ENCODE data around the gene OPN4. TPM values are rescaled to one million over a fixed set of nuclear protein-coding genes. Genes with fewer than 3 reads are reported as not detected.

The OPN4 gene
- total and polyA plus RNA-seq, 9 of the 15 experiments (the other 6 are each of a cell fraction or from before 2014, with no cell fraction given): not detected

DNA sequence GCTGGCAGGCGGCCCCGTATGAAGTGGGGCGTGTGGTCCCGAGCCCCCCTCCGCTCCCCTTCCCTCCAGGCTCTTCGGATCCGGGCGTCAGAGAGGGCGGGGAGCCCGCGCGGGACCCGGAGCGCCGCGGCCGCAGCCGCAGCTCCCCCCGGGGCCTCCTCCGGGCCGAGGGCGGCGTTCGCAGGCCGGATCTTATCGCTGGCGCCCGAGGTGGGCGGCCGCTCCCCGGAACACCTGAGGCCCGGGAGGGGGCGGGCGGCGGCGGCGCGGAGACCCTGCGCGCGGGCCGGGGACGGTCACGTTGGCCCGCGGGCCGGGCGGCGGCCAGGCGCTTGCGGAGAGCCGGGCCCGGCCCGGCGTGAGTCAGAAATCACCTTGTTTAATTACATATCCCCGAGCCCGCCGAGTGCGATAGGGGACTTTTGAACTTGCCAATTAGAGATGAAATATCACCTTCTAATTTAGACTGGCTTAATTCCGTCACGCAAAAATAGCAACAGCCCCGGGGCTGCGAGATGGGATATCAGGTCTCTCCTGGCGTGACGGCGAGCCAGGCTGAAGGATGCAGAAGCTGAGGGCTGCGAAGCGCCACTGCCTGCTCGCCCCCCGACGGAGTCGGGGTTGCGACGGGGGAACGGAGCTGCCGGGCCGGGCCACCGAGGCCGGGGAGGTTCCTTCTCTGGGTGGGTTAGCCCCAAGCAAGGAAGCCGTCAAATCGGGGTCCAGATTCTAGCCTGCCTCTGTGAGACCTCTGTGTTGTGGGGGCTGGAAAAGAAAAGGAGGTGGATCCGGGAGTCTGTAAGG is 57.4 kb downstream of the OPN4 start (continued):
- TF ChIP-seq ZNF24 (IDR thresholded peaks at IDR 0.05): no peak
- peak; percentile 7; the same call in 1 of the 2 replicates for TF ChIP-seq ATF7 (IDR thresholded peaks at IDR 0.05)
- TF ChIP-seq, protein P1, sequence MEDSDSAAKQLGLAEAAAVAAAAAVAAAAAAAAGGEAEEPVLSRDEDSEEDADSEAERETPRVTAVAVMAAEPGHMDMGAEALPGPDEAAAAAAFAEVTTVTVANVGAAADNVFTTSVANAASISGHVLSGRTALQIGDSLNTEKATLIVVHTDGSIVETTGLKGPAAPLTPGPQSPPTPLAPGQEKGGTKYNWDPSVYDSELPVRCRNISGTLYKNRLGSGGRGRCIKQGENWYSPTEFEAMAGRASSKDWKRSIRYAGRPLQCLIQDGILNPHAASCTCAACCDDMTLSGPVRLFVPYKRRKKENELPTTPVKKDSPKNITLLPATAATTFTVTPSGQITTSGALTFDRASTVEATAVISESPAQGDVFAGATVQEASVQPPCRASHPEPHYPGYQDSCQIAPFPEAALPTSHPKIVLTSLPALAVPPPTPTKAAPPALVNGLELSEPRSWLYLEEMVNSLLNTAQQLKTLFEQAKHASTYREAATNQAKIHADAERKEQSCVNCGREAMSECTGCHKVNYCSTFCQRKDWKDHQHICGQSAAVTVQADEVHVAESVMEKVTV (CRISPR knock-in tag; IDR thresholded peaks at IDR 0.05): no peak
- TF ChIP-seq PHF8 (IDR thresholded peaks at IDR 0.05; ENCODE audit: borderline replicate concordance, low read length): peak; percentile 16; the same call in 1 of the 2 replicates
- TF ChIP-seq, protein P2, sequence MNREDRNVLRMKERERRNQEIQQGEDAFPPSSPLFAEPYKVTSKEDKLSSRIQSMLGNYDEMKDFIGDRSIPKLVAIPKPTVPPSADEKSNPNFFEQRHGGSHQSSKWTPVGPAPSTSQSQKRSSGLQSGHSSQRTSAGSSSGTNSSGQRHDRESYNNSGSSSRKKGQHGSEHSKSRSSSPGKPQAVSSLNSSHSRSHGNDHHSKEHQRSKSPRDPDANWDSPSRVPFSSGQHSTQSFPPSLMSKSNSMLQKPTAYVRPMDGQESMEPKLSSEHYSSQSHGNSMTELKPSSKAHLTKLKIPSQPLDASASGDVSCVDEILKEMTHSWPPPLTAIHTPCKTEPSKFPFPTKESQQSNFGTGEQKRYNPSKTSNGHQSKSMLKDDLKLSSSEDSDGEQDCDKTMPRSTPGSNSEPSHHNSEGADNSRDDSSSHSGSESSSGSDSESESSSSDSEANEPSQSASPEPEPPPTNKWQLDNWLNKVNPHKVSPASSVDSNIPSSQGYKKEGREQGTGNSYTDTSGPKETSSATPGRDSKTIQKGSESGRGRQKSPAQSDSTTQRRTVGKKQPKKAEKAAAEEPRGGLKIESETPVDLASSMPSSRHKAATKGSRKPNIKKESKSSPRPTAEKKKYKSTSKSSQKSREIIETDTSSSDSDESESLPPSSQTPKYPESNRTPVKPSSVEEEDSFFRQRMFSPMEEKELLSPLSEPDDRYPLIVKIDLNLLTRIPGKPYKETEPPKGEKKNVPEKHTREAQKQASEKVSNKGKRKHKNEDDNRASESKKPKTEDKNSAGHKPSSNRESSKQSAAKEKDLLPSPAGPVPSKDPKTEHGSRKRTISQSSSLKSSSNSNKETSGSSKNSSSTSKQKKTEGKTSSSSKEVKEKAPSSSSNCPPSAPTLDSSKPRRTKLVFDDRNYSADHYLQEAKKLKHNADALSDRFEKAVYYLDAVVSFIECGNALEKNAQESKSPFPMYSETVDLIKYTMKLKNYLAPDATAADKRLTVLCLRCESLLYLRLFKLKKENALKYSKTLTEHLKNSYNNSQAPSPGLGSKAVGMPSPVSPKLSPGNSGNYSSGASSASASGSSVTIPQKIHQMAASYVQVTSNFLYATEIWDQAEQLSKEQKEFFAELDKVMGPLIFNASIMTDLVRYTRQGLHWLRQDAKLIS (CRISPR knock-in tag; IDR thresholded peaks at IDR 0.05): 0 out of 2 replicates have a peak, but pooled peaks have one; percentile 5
- no peak for TF ChIP-seq OTX1 (CRISPR knock-in tag; IDR thresholded peaks at IDR 0.05)
- TF ChIP-seq NONO (IDR thresholded peaks at IDR 0.05; ENCODE audit: low read depth in 2 of 2, low read length in 1 of 2): peak in 1 of 2 experiments; percentile 22; a peak in 1 of 4 replicates
- no peak for TF ChIP-seq CHCHD3 (CRISPR knock-in tag; IDR thresholded peaks at IDR 0.05)
- TF ChIP-seq ZBTB7A (IDR thresholded peaks at IDR 0.05; ENCODE audit: borderline replicate concordance, control insufficient read depth, low read depth, low read length): peak; percentile 77; the same call in 1 of the 2 replicates
